ENCODE results near the gene RAB32.

RAB32 gene

GRCh38 chr6:146582857-146583256 is 39.2 kb downstream of the RAB32 start:
- no peak for DNase-seq (ENCODE audit: low read depth in 2 of 2)

DNA sequence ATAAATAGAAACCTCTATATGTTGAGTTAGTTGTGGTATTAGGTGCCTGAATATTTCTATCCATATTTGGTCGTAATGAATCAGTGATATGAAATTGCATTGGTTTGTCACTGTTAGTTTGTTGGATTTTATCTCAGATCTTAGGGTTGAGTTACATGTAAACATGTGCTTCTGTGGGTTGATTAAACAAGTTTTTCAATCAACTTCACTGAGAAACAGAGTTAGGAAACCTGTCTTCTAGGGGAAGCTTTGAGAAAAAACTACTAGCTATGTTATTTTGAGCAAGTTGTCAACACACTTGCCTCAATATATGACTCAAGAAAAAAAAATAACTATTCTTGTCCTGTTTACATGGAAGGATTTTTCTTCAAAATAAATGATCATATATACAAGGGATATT is 40.3 kb downstream of the RAB32 start:
- no peak for DNase-seq (ENCODE audit: low read depth in 2 of 2)

- DNase-seq (ENCODE audit: low read depth in 2 of 2), result no peak
These were observed 43.8 kb downstream of the RAB32 start for GRCh38 chr6:146587459-146587858.

DNA sequence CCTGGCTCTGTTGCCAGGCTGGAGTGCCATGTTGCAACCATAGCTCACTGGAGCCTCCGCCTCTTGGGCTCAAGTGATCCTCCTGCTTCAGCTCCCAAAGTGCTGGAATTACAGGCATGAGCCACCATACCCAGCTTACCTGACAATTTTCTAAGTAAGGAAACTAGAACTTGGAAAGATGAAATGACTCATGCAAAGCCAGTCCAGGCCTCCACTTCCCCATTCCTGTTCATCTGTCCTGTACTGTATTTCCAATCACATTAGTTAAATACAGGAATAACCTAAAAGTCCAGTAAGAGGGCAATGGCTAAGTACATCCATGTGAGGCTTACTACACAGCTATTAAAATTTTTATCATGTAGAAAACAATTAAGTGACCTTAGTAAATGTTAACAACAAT is 46.9 kb downstream of the RAB32 start:
- DNase-seq (ENCODE audit: low read depth in 2 of 2), result no peak

DNA sequence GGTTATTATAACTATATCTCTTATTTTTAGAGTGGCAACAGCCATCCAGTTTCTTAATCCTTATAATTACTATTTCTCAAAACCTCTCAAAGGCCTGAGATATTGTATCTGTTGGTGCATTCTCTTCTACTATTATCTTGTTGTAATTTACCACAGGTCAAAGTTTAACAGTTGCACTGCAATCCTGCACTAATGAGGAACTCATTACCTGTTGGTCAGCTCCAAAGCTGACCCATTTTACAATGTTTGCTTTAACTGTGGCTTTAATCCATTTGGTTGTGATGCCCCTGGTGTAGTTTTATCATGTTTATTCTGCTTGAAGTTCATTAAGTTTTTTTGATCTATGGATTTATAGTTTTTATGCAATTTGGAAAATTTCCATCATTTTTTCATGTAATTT is 48.8 kb downstream of the RAB32 start:
- no peak for DNase-seq (ENCODE audit: low read depth in 2 of 2)

- DNase-seq (ENCODE audit: low read depth in 2 of 2), result no peak
These were observed 50.4 kb downstream of the RAB32 start for GRCh38 chr6:146593986-146594385.

- no peak for DNase-seq (ENCODE audit: low read depth in 2 of 2)
These were observed 50.9 kb downstream of the RAB32 start for GRCh38 chr6:146594495-146594894.

- DNase-seq (ENCODE audit: low read depth in 2 of 2), result no peak
These were observed 52.5 kb downstream of the RAB32 start for GRCh38 chr6:146595972-146596731.

DNA sequence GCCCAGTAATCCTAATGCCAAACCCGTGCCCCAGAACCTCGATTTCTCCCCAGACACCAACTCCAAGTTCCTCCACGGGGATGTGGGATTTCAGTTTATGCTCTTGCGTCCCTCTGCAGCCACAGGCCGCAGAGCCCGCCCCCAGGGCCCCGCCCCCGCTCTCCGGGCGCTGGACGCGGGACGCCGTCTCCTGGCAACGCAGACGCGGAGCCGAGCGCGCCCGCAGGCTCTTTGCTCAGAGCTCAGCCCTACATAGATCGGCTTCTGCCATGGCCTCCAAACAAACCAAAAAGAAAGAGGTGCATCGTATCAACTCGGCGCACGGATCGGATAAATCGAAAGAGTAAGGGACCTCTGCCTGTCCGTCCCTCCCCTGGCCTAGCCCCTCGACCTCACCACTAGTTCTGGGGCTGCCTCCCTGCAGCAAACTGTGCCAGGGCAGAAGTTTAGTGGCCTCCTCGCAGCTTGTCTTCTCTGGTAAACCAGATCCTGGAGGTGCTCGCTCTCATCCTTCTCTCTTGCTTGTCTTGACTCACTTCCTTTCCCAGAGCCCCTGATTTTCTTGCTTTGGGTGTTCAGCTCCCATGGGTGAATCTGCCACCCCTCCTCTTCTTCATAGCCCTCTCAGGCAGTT is 55.3 kb downstream of the RAB32 start, which contains the start of gene ADGB:
ADGB (plus strand) TSS at position 201 of the 634 bp plus-strand sequence; CDS start at position 270, 69 bp downstream.
- no peak for DNase-seq (ENCODE audit: low read depth in 2 of 2)

- no peak for DNase-seq (ENCODE audit: low read depth in 2 of 2)
These were observed 57.7 kb downstream of the RAB32 start for GRCh38 chr6:146601352-146601751.

DNA sequence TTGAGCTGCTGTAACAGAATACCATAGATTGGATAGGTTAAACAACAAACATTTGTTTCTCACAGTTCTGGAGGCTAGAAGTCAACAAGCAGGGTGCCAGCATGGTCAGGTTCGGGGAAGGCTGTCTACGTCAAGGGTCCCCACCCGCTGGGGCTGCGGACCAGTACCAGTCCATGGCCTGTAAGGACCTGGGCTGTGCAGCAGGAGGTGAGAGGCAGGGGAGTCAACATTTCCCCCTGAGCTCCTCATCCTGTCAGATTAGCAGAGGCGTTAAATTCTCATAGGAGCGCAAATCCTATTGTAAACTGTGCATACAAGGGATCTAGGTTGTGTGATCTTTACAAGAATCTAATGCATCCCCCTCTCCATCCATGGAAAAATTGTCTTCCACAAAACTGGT is 58.9 kb downstream of the RAB32 start:
- no peak for DNase-seq (ENCODE audit: low read depth in 2 of 2)

Measured in stimulated activated CD4-positive, alpha-beta T cell treated with anti-CD3 and anti-CD28 coated beads, Interleukin-12 subunit alpha, Interleukin-12 subunit beta, amount 100 ng/mL, for 24 hours (primary cell).